Prostate gland (tissue), 2 donors: ENCODE results near the gene GPR108.

Source experiments
- POLR2A ChIP-seq: fragments of 450-650 bp; IDR thresholded peaks from one replicate; pipeline ENCODE4 v1.6.1; 2016; ENCODE audit warnings: antibody characterized with exemption, mild to moderate bottlenecking
- TF ChIP-seq, protein P1 (sequence below), 4 experiments: fragments of 200-600 bp in 2 of 4; fragments of 450-650 bp in 2 of 4; sonication (generic) in 2 of 4; IDR thresholded peaks; 1 replicate in 3 of 4; 2 replicates in 1 of 4; pipeline ENCODE4 v1.5.1; 2016 to 2019; ENCODE audit warnings: antibody characterized with exemption in 4 of 4, mild to moderate bottlenecking in 2 of 4, moderate library complexity in 2 of 4

DNA sequence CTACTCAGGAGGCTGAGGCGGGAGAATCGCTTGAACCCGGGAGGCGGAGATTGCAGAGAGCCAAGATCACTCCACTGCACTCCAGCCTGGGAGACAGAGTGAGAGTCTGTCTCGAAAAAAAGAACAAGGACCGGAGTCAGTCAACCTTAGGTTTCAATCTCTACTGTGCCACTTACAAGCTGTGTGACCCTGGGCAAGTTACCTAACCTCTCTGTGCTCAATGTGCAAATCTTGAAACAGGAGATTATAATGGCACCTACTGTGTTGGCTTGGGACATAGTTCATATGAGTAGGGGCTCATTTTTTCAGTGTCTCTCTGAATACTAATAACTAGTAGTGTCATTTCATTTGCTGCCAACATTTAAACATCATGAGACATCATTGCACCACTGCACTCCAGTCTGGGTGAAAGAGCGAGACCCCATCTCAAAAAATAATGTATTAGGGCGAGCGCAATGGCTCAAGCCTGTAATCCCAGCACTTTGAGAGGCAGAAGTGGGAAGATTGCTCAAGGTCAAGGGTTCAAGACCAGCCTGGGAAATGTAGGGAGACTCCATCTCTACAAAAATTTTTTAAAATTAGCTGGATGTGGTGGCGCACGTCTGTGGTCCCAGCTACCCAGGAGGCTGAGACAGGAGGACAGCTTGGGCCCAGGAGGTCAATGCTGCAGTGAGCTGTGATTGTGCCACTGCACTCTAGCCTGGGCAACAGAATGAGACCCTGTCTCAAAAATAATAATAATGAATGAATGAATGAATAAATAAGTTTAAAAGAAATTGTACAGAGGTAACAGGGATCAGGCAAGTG, 22.4 kb downstream of the GPR108 start:
- TF ChIP-seq, protein P1, sequence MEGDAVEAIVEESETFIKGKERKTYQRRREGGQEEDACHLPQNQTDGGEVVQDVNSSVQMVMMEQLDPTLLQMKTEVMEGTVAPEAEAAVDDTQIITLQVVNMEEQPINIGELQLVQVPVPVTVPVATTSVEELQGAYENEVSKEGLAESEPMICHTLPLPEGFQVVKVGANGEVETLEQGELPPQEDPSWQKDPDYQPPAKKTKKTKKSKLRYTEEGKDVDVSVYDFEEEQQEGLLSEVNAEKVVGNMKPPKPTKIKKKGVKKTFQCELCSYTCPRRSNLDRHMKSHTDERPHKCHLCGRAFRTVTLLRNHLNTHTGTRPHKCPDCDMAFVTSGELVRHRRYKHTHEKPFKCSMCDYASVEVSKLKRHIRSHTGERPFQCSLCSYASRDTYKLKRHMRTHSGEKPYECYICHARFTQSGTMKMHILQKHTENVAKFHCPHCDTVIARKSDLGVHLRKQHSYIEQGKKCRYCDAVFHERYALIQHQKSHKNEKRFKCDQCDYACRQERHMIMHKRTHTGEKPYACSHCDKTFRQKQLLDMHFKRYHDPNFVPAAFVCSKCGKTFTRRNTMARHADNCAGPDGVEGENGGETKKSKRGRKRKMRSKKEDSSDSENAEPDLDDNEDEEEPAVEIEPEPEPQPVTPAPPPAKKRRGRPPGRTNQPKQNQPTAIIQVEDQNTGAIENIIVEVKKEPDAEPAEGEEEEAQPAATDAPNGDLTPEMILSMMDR (IDR thresholded peaks at IDR 0.05), result no peak
- TF ChIP-seq POLR2A, result no peak
